ENCODE results near the gene HERC5.
A peak's percentile ranks its signal among the peaks of the same experiment; 100 is the strongest.

Gene HERC5

DNA sequence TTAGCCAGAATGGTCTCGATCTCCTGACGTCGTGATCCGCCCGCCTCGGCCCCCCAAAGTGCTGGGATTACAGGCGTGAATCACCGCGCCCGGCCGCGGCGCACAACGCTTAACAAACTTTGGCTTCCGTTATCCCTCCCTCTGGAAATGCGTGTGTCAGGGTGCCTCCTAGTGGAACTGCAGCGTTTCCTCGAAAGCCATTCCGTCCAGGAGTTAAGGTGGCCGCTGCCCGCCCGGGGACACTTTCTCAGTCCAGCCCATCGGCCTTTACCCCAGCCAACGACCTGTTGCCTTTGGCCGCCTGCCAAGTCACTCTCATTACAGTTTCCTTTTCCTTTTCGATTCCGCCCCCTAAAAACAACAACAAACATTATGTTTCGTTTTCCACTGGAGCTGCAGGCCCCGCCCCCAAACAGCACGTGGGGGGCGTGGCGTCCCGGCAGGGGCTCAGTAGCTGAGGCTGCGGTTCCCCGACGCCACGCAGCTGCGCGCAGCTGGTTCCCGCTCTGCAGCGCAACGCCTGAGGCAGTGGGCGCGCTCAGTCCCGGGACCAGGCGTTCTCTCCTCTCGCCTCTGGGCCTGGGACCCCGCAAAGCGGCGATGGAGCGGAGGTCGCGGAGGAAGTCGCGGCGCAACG, at the start of gene HERC5:
Gene HERC5 (plus strand): TSS at position 450 of the 637 bp plus-strand sequence. CDS start 151 bp downstream, at position 601.
- H3K27ac ChIP-seq = peak within 1 kb of the TSS; percentile 22; the same call in 1 of the 2 replicates
- TF ChIP-seq, protein P1, sequence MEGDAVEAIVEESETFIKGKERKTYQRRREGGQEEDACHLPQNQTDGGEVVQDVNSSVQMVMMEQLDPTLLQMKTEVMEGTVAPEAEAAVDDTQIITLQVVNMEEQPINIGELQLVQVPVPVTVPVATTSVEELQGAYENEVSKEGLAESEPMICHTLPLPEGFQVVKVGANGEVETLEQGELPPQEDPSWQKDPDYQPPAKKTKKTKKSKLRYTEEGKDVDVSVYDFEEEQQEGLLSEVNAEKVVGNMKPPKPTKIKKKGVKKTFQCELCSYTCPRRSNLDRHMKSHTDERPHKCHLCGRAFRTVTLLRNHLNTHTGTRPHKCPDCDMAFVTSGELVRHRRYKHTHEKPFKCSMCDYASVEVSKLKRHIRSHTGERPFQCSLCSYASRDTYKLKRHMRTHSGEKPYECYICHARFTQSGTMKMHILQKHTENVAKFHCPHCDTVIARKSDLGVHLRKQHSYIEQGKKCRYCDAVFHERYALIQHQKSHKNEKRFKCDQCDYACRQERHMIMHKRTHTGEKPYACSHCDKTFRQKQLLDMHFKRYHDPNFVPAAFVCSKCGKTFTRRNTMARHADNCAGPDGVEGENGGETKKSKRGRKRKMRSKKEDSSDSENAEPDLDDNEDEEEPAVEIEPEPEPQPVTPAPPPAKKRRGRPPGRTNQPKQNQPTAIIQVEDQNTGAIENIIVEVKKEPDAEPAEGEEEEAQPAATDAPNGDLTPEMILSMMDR (conservative IDR thresholded peaks at IDR 0.05) = peak; percentile 86

DNA sequence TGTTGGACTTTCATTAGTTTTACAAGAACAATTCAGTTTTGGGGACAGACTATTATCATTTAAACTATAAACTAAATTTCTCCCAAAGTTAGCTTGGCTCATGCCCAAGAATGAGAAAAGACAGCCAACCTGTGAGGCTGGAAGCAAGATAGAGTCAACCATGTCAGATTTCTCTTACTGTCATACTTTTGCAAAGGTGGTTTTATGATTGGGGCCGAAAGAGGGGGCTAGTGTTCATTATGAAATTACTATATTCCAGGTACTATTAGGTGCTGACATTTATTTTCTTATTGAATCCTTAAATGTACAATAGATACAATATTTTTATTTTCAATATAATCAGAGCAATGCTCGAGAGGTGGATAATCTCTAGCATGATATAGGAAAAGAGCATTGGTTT, 47.7 kb upstream of the HERC5 start:
- no peak overlapping the region for H3K27ac ChIP-seq
- TF ChIP-seq, protein P1 (conservative IDR thresholded peaks at IDR 0.05) = no peak

DNA sequence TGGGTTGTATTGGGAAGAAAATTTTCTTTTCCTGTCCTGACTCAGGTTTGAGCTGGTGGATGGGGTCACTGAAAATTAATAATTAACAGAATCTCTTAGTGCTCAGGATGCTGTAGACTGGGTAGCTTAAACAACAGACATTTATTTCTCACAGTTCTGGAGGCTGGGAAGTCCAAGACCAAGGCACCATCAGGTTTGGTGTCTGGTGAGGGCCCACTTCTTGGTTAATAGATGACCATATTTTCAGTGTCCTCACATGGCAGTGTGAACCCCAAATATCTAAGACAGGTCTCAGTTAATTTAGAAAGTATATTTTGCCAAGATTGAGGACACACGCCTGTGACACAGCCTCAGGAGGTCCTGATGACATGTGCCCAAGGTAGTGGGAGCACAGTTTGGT, 47.1 kb upstream of the HERC5 start:
- TF ChIP-seq, protein P1 (conservative IDR thresholded peaks at IDR 0.05) = no peak
- no peak overlapping the region for H3K27ac ChIP-seq

DNA sequence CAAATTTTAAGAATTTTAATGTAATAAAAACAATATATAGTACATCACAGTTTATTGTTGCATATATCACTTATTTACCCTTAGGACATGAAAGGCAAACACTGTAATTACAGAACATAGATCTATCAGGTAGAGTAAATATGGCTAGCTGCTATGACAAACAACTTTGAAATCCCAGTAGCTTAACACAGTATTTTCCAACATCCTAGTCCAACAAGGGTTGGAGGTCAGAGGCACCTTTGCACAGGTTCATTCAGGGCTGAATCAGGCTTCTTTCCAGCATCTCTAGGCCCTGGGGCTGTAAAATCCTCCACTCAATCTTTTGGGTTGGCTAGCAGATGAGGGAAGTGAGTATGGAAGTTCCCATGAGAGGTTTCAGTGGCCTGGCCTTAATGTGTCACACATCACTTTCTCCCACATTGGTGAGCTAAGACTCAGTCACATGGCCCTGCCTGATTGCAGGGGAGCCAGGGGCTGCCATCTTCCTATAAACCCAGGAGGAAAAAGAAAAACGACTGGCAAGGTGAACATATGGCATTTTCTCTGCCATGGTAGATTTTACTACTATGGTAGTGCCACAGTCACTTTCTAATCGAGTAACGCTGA, 45.3 kb upstream of the HERC5 start:
- TF ChIP-seq, protein P1 (conservative IDR thresholded peaks at IDR 0.05) = no peak
- peak overlapping the region; percentile 39 for H3K27ac ChIP-seq

DNA sequence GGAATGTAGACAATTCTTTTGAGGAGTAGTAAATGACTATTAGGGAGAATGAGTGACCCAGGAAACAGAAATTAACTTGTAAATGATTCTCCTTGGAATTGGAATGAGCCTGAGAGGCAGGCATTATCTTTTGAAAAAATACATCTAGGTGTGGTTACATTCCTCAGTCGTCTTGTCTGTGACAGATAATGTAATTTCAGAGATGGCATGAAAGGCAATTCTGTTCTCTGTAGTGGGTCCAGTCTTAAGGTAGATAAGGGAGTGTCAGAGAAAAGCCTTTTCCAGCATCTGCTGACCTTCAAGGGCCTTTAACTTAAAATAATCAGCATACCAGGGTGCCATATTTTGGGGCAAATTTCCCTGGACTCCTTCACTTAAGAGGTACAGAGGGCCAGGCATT, 43.1 kb upstream of the HERC5 start:
- TF ChIP-seq, protein P1 (conservative IDR thresholded peaks at IDR 0.05) = no peak
- no peak overlapping the region for H3K27ac ChIP-seq

DNA sequence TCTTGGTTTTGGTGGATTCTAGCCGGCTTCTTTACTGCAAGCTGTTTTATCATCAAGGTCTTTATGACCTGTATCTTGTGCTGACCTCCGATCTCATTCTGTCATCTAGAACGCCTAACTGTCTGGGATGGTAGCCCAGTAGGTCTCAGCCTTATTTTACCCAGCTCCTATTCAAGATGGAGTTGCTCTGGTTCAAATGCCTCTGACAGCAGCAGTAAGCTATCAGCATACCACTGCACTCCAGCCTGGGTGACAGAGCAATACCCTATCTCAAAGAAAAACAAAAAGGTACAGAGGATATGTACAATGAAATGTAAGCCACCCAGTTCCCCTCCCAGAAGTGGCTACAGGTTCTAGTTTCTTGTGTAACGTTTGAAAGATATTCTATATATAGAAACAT, 42.2 kb upstream of the HERC5 start:
- TF ChIP-seq, protein P1 (conservative IDR thresholded peaks at IDR 0.05) = no peak
- H3K27ac ChIP-seq = no peak overlapping the region

DNA sequence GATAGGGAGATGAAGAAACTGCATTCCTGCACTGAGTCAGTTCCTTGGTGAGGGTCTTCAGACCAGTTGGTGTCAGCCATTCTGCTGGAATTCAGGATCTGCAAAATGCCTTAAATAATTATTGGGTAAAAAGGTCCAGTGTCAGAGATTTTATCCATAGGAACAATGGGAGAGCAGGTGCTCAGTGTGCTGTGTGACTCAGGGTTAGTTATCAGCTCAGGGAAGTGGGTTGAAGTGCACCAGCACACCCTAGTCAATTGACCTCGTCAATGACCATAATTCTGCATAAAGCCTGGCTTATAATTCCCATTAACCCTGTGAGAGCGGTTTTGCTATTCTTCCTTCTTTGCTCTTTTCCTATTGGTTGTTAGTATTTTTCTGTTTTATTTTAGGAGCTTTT, 40.9 kb upstream of the HERC5 start:
- TF ChIP-seq, protein P1 (conservative IDR thresholded peaks at IDR 0.05) = no peak
- H3K27ac ChIP-seq = no peak overlapping the region
